Sigmoid colon (tissue), 7 donors: ENCODE measurements around the gene PKHD1. TPM values are rescaled to one million over a fixed set of nuclear protein-coding genes. Genes with fewer than 3 reads are reported as not detected.
A peak's percentile ranks its signal among the peaks of the same experiment; 100 is the strongest.

Experiments used
- DNase-seq: peaks from one replicate; pipeline ENCODE4 v3.0.0-alpha.2; 2019
- H3K27ac ChIP-seq, 4 donors: fragments of 200-600 bp; sonication (generic); one replicate each; pipeline ENCODE4 v1.5.1; 2016 to 2019; ENCODE audit warnings: mild to moderate bottlenecking in 1 of 4
- H3K27me3 ChIP-seq, 3 donors: fragments of 200-600 bp; sonication (generic); one replicate each; pipeline ENCODE4 v1.5.1; 2019; ENCODE audit warnings: mild to moderate bottlenecking in 1 of 3
- H3K36me3 ChIP-seq, 4 donors: fragments of 200-600 bp; sonication (generic); one replicate each; pipeline ENCODE4 v1.5.1; 2016 to 2019
- H3K4me1 ChIP-seq, 4 donors: fragments of 200-600 bp; sonication (generic); one replicate each; pipeline ENCODE4 v1.5.1; 2017 to 2019
- H3K4me3 ChIP-seq, 4 donors: fragments of 200-600 bp; sonication (generic); one replicate each; pipeline ENCODE4 v1.5.1; 2017 to 2019; ENCODE audit warnings: mild to moderate bottlenecking in 2 of 4, moderate library complexity in 1 of 4
- H3K9me3 ChIP-seq, 4 donors: fragments of 200-600 bp in 3 of 4; sonication (generic) in 3 of 4; one replicate each; pipeline versions ENCODE4 v1.5.1 to v1.6.1; 2013 to 2019
- CTCF ChIP-seq, 4 experiments: fragments of 450-650 bp in 3 of 4; fragments of 200-600 bp in 1 of 4; IDR thresholded peaks; one replicate each; pipeline ENCODE4 v1.5.1; 2016 to 2019; ENCODE audit warnings: antibody characterized with exemption in 4 of 4, mild to moderate bottlenecking in 3 of 4, moderate library complexity in 2 of 4
- EP300 ChIP-seq, 4 donors: sonication (generic); formaldehyde crosslinking; IDR thresholded peaks; one replicate each; pipeline ENCODE4 v1.6.1; 2017; ENCODE audit warnings: antibody characterized with exemption in 4 of 4
- POLR2A ChIP-seq, 2 donors: fragments of 450-650 bp; IDR thresholded peaks; one replicate each; pipeline ENCODE4 v1.6.1; 2016; ENCODE audit warnings: antibody characterized with exemption in 2 of 2, mild to moderate bottlenecking in 2 of 2, moderate library complexity in 2 of 2
- POLR2AphosphoS5 ChIP-seq, 4 donors: sonication (generic); formaldehyde crosslinking; IDR thresholded peaks; one replicate each; pipeline ENCODE4 v1.6.1; 2017; ENCODE audit warnings: antibody characterized with exemption in 4 of 4
- WGBS, 2 donors: extraction: QIAGEN DNeasy Blood & Tissue Kit; methylation state at CpG; one replicate each; pipeline ENCODE4 v1.1.7; 2013; 5-methylcytosine and 5-hydroxymethylcytosine counted together
- intact Hi-C: fragments of 100-400 bp; cut with DNase I; formaldehyde crosslinking; loops from one replicate; pipeline ENCODE4 v1.15.1; 2023
- polyA plus RNA-seq, 3 donors: library from polyadenylated mRNA; stranded (reverse); fragments of 200-250 nt; gene quantifications; one replicate each; pipeline ENCODE4 v1.2.3, GENCODE V29; 2013
- total RNA-seq, 4 donors: library from RNA; depleted of rRNA; stranded (reverse); fragments of >200 nt; gene quantifications; one replicate each; pipeline ENCODE4 v1.1.0, GENCODE V29; 2016
- donor health status: healthy with polysubstance abuse.
- donor health status: Bipolar disorder and iron deficiency.
- donor health status: healthy.

PKHD1 gene
- total and polyA plus RNA-seq, 7 donors: under 0.01 to 0.66 (median under 0.01) TPM; not detected in 2

- no peak for TF ChIP-seq CTCF (IDR thresholded peaks at IDR 0.05)
- TF ChIP-seq POLR2AphosphoS5 (IDR thresholded peaks at IDR 0.05): no peak
- TF ChIP-seq EP300 (IDR thresholded peaks at IDR 0.05): no peak
- no peak for TF ChIP-seq POLR2A (IDR thresholded peaks at IDR 0.05)
- Histone ChIP-seq H3K4me3 (no peak overlapping the region), H3K27ac (no peak overlapping the region), H3K4me1 (no peaks in the 10 kb centered on the region), H3K9me3 (no peaks in the 10 kb centered on the region), H3K27me3 (no peaks in the 10 kb centered on the region), H3K36me3 (no peaks in the 10 kb centered on the region)
- 77 to 86% methylated on average over 1 of the region's 1 CpG for WGBS, 2 donors
- intact Hi-C loops: no loop called here
- DNase-seq: no peak
These were observed 466.4 kb downstream of the PKHD1 start for GRCh38 chr6:51620971-51621370.

DNA sequence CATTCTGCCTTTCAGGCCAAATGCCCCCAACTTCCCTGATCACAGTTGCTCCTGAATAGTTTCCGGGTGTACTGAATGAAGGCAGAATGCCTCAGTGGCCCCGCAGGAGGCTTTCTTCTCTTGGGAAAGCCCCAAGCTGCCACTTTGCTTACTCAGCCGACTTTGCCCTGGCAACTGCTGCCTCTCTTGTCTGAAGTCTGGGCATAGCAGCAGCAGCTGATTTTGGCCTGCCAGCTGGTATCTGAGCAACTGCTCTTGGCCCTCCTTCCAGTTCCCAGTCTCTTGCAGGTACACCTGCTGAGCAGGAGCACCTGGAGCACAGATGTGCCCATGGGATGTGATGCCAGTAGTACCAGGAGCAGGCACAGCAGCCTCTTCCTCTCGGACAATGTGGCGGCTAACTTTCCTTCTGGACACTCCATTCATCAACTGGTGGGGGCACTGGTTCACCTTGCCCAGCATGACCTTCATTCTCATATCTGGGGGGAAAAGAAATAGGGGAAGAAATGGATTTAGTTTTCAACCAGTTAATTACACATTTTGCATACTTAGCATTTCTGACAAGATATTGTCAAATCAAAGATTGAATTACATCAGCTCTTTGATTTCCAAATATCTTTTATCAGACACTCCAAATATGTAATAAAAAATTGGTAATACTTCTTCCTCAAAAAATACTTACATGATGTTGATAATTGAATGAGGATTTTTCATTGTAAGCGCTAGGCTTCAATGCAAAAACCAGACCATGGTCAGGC, 468.2 kb downstream of the PKHD1 start:
- H3K27me3 ChIP-seq: no peaks in the 10 kb centered on the region
- no peaks in the 10 kb centered on the region for H3K4me1 ChIP-seq
- no peak for DNase-seq
- no peaks in the 10 kb centered on the region for H3K36me3 ChIP-seq
- H3K4me3 ChIP-seq: no peak overlapping the region
- H3K9me3 ChIP-seq: no peaks in the 10 kb centered on the region
- no peak overlapping the region for H3K27ac ChIP-seq
- WGBS, 2 donors: 68 to 89% methylated on average over 6 of the region's 6 CpGs
- intact Hi-C loops: no loop called here
- TF ChIP-seq EP300 (IDR thresholded peaks at IDR 0.05) (no peak), POLR2A (IDR thresholded peaks at IDR 0.05) (no peak), POLR2AphosphoS5 (IDR thresholded peaks at IDR 0.05) (no peak), CTCF (IDR thresholded peaks at IDR 0.05) (no peak)

DNA sequence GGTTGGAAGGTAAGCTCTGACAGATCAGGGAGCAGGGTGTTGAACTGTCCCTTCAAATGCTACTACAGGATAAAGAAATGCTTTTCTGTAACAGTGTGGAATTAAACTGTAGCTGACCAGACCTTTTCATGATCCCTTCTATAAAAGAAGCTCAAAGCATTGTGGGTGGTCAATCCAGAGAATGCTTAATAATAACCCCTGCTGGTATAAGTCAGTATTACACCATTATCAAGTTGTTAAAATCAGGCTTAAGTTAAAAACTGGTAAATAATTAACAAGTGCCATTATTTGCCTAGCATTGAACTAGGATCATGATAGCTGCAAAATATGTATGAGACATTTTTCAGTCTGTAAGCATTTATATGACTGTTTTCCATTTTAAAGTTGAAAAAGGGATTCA, 468.9 kb downstream of the PKHD1 start:
- H3K9me3 ChIP-seq: no peaks in the 10 kb centered on the region
- intact Hi-C loops: no loop called here
- TF ChIP-seq CTCF (IDR thresholded peaks at IDR 0.05) (peak in 2 of 4 experiments; percentile 13 to 29), POLR2AphosphoS5 (IDR thresholded peaks at IDR 0.05) (no peak)
- H3K36me3 ChIP-seq: no peaks in the 10 kb centered on the region
- no peak for DNase-seq
- no peaks in the 10 kb centered on the region for H3K27me3 ChIP-seq
- no peak overlapping the region for H3K4me3 ChIP-seq
- no peaks in the 10 kb centered on the region for H3K4me1 ChIP-seq
- no peak overlapping the region for H3K27ac ChIP-seq

GRCh38 chr6:51617751-51618150, 469.7 kb downstream of the PKHD1 start:
- DNase-seq: no peak
- intact Hi-C loops: no loop called here
- H3K9me3 ChIP-seq: no peaks in the 10 kb centered on the region
- no peak overlapping the region for H3K27ac ChIP-seq
- H3K4me1 ChIP-seq: no peaks in the 10 kb centered on the region
- no peaks in the 10 kb centered on the region for H3K27me3 ChIP-seq
- WGBS, 2 donors: 81 to 85% methylated on average over 2 of the region's 2 CpGs
- TF ChIP-seq POLR2AphosphoS5 (IDR thresholded peaks at IDR 0.05) (no peak), EP300 (IDR thresholded peaks at IDR 0.05) (no peak), CTCF (IDR thresholded peaks at IDR 0.05) (no peak), POLR2A (IDR thresholded peaks at IDR 0.05) (no peak)
- no peak overlapping the region for H3K4me3 ChIP-seq
- H3K36me3 ChIP-seq: no peaks in the 10 kb centered on the region

DNA sequence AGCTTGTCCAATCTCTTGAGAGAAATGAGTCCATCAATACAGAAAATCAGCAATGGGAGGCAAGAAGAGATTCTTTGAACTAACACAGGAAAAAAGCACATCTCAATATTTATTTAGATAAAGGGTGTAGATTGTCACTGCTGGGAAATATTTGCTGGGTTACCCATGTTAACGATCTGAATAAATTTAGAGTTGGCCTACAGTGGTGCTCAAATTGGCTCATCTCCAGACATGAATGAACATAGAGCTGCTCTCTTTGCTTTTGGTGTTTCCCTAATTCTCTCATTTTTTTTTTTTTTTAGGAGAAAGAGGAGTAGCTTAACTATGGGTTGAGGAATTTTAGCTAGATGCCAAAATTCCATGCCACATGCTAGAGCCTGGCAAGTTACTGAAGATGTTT, 471.2 kb downstream of the PKHD1 start:
- no peaks in the 10 kb centered on the region for H3K4me1 ChIP-seq
- H3K27ac ChIP-seq: no peak overlapping the region
- H3K36me3 ChIP-seq: no peaks in the 10 kb centered on the region
- DNase-seq: no peak
- H3K27me3 ChIP-seq: no peaks in the 10 kb centered on the region
- no peak overlapping the region for H3K4me3 ChIP-seq
- intact Hi-C loops: no loop called here
- H3K9me3 ChIP-seq: no peaks in the 10 kb centered on the region
- TF ChIP-seq POLR2A (IDR thresholded peaks at IDR 0.05) (no peak), EP300 (IDR thresholded peaks at IDR 0.05) (no peak), POLR2AphosphoS5 (IDR thresholded peaks at IDR 0.05) (no peak), CTCF (IDR thresholded peaks at IDR 0.05) (no peak)
- WGBS, 2 donors: 65 to 85% methylated on average over 1 of the region's 1 CpG
